ENCODE data around the gene SBK2. TPM values are rescaled to one million over a fixed set of nuclear protein-coding genes. Genes with fewer than 3 reads are reported as not detected.

The SBK2 gene
- total and polyA plus RNA-seq, 2 donors (not counting 3 experiments of a cell fraction or from before 2014, with no cell fraction given): not detected

- H3K9ac ChIP-seq (replicated peaks; ENCODE audit: extremely low read depth, insufficient read depth, low read length): no peak overlapping the region
- FAIRE-seq (no peak), DNase-seq (ENCODE audit: low read depth, low spot score) (no peak)
- H2AFZ ChIP-seq (ENCODE audit: low read depth, low read length): no peak overlapping the region
- H3K4me1 ChIP-seq (ENCODE audit: control insufficient read depth, extremely low read depth, insufficient read depth, low read length): peaks cover 10% of the 10 kb centered on the region
- CTCF ChIA-PET: no interaction called here
- peaks cover 0 to 3% of the 10 kb centered on the region in 2 experiments for H3K27me3 ChIP-seq (ENCODE audit: control insufficient read depth in 2 of 2, insufficient read depth in 2 of 2, low read length in 2 of 2)
- H3K79me2 ChIP-seq (ENCODE audit: control insufficient read depth, insufficient read depth, low read length): no peaks in the 10 kb centered on the region
- TF ChIP-seq POLR2A (IDR thresholded peaks at IDR 0.05; ENCODE audit: low read depth, low read length): no peak
- TF ChIP-seq CTCF (IDR thresholded peaks at IDR 0.05; ENCODE audit: extremely low read depth in 1 of 2, insufficient read depth in 1 of 2, low read depth in 1 of 2, low read length in 2 of 2): no peak
- no peak for TF ChIP-seq MYC (IDR thresholded peaks at IDR 0.05; ENCODE audit: low read depth, low read length)
- no peak for TF ChIP-seq EZH2 (IDR thresholded peaks at IDR 0.05; ENCODE audit: borderline replicate concordance, low read depth, low read length, severe bottlenecking)
- TF ChIP-seq FOS (IDR thresholded peaks at IDR 0.05; ENCODE audit: borderline replicate concordance, insufficient read depth, low read length): no peak
- no peak overlapping the region for H3K4me2 ChIP-seq (ENCODE audit: insufficient read depth, low read length)
- no peaks in the 10 kb centered on the region for H4K20me1 ChIP-seq (replicated peaks; ENCODE audit: control insufficient read depth, extremely low read depth, insufficient read depth, low read length)
- H3K36me3 ChIP-seq (ENCODE audit: control insufficient read depth in 2 of 2, extremely low read depth in 1 of 2, insufficient read depth in 2 of 2, low read length in 2 of 2): no peaks in the 10 kb centered on the region
- POLR2A ChIA-PET: no interaction called here
- H3K9me3 ChIP-seq (replicated peaks; ENCODE audit: control insufficient read depth, insufficient read depth, low read length): no peaks in the 10 kb centered on the region
- no peak overlapping the region for H3K27ac ChIP-seq (ENCODE audit: insufficient read depth, low read depth, low read length)
- no TSS peak for BruUV-seq (replicated peaks)
- dilution Hi-C loops (cut with MboI; ENCODE audit: extremely low pct_ligation_motif_present, low sequenced_read_pairs) (no loop called here), intact Hi-C loops (cut with micrococcal nuclease) (no loop called here)
- H3K4me3 ChIP-seq (replicated peaks in 1 of 3; ENCODE audit: insufficient read depth in 1 of 3, low read depth in 1 of 3, low read length in 3 of 3): no peak overlapping the region
- H3K9me1 ChIP-seq (replicated peaks; ENCODE audit: control insufficient read depth, extremely low read depth, insufficient read depth, low read length): no peaks in the 10 kb centered on the region
Observed at GRCh38 chr19:55554302-55554701, 17.4 kb upstream of the SBK2 start.

Data from endothelial cell of umbilical vein (primary cell).